GM12892 (cell line): Measurements from ENCODE around the gene DOCK8.

Experiments
- POLR2A ChIP-seq: IDR thresholded peaks from 2 replicates; pipeline ENCODE4 v1.6.1; 2011; ENCODE audit warnings: low read depth, low read length, control low read depth
- POLR2AphosphoS5 ChIP-seq: IDR thresholded peaks from 2 replicates; pipeline ENCODE4 v1.6.1; 2011; ENCODE audit warnings: low read depth, low read length, control low read depth
- TAF1 ChIP-seq: IDR thresholded peaks from 2 replicates; pipeline ENCODE4 v1.6.1; 2011; ENCODE audit warnings: low read depth, mild to moderate bottlenecking, control low read depth, low read length, borderline replicate concordance

DNA sequence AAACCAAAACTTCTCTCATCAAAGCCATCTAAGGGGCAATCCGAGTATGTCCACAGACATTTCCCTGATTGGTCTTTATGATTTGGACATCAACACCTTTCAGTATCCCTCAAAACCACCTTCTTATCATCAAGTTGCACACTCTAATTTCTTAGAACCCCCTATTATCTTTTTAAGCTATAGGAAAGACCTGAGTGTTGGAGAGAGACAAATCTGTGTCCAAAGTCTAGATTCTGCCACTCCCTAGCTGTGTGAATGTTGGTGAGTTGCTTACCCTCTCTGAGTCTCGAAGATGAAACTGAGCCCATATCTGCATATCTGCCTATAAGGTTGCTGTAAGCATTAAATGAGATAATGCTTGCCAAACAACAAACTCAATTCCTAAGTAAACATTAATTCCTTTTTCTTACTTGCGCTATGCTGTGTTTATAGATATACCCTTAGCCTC lies 159.1 kb downstream of the DOCK8 start:
- TF ChIP-seq POLR2A: no peak
- no peak for TF ChIP-seq POLR2AphosphoS5
- TF ChIP-seq TAF1: no peak
